Measurements from ENCODE around the gene ATP6V1G2. TPM values are rescaled to one million over a fixed set of nuclear protein-coding genes. Genes with fewer than 3 reads are reported as not detected.

Gene ATP6V1G2
- total and polyA plus RNA-seq, 7 donors: 2.8 to 9.1 (median 5.0) TPM; not detected in 2

DNA sequence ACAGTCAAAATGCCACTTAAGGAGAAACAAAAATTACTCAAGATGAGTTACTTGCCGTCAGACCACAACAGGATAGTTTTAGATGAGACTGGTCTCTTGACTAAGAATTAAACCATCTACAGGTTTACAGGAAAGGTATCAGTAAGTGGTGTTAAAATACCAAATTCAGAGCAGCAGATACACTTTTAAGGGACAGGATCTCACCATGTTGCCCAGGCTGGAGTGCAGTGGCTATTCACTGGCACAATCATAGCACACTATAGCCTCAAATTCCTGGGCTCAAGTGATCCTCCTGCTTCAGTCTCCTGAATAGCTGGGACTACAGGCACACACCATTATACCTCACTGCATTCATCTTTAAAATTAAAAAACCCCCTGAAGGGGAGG, 13.0 kb downstream of the ATP6V1G2 start:
- H3K9me3 ChIP-seq: no peaks in the 10 kb centered on the region
- WGBS, 2 donors: 85 to 88% methylated on average over 1 of the region's 1 CpG
- H3K27me3 ChIP-seq: no peaks in the 10 kb centered on the region
- no peak overlapping the region for H3K4me3 ChIP-seq
- intact Hi-C loops (cut with DNase I): no loop called here
- DNase-seq: no peak
- peaks cover 0 to 4% (median 2%) of the 10 kb centered on the region in 4 donors for H3K4me1 ChIP-seq
- H3K36me3 ChIP-seq: peaks cover 46 to 91% (median 81%) of the 10 kb centered on the region in 4 donors
- H3K27ac ChIP-seq: no peak overlapping the region
- TF ChIP-seq POLR2A (IDR thresholded peaks at IDR 0.05) (no peak), EP300 (IDR thresholded peaks at IDR 0.05) (no peak), POLR2AphosphoS5 (IDR thresholded peaks at IDR 0.05) (no peak)
- TF ChIP-seq, protein P1, sequence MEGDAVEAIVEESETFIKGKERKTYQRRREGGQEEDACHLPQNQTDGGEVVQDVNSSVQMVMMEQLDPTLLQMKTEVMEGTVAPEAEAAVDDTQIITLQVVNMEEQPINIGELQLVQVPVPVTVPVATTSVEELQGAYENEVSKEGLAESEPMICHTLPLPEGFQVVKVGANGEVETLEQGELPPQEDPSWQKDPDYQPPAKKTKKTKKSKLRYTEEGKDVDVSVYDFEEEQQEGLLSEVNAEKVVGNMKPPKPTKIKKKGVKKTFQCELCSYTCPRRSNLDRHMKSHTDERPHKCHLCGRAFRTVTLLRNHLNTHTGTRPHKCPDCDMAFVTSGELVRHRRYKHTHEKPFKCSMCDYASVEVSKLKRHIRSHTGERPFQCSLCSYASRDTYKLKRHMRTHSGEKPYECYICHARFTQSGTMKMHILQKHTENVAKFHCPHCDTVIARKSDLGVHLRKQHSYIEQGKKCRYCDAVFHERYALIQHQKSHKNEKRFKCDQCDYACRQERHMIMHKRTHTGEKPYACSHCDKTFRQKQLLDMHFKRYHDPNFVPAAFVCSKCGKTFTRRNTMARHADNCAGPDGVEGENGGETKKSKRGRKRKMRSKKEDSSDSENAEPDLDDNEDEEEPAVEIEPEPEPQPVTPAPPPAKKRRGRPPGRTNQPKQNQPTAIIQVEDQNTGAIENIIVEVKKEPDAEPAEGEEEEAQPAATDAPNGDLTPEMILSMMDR (IDR thresholded peaks at IDR 0.05): no peak

DNA sequence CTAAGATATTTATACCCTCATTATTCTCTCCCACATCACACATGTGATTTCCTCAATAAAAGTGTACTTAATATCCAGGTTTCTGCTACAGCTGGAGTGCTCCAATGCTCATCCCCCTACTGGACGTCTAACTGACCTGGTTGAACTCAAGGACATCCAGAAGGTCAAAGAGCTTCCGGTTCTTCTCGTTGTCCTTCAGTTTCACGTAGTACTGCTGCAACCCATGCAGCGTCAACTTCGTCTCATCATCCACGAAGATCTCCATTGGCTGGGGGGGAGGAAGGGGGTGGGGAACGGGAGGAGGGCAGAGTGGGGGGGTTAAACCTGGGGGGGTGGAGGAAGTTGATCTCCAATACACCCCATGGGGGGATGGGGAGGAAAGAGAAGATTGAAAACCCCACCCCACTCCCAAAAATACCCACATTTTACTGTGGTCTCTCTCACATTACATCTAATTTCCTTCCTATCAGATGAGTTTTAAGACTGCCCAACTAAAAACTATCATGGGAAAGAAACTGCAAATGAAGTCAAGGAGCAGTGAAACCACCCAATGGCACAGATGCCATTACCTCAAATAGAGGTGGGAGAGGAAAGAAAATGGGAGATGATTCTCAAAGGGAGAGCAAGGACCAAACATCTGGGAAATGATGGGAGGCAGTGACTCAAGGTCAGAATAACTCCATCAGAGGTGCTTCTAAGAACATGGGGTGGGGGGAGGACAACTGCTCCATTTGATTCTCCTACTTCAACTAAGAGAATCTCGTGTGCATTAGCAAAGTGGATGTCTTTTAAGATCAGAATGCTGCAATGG, 13.6 kb downstream of the ATP6V1G2 start:
- H3K4me1 ChIP-seq: no peaks in the 10 kb centered on the region
- peaks cover 46 to 85% (median 76%) of the 10 kb centered on the region in 4 donors for H3K36me3 ChIP-seq
- H3K4me3 ChIP-seq: no peak overlapping the region
- H3K27me3 ChIP-seq: no peaks in the 10 kb centered on the region
- H3K9me3 ChIP-seq: no peaks in the 10 kb centered on the region
- H3K27ac ChIP-seq: peak overlapping the region in 1 of 4 donors; percentile 6
- 57 to 79% methylated on average over 9 of the region's 9 CpGs for WGBS, 2 donors
- DNase-seq: no peak
- no peak for TF ChIP-seq POLR2AphosphoS5 (IDR thresholded peaks at IDR 0.05)
- TF ChIP-seq, protein P1 (IDR thresholded peaks at IDR 0.05): no peak
- TF ChIP-seq EP300 (IDR thresholded peaks at IDR 0.05): no peak
- no peak for TF ChIP-seq POLR2A (IDR thresholded peaks at IDR 0.05)
- intact Hi-C loops (cut with DNase I): no loop called here

DNA sequence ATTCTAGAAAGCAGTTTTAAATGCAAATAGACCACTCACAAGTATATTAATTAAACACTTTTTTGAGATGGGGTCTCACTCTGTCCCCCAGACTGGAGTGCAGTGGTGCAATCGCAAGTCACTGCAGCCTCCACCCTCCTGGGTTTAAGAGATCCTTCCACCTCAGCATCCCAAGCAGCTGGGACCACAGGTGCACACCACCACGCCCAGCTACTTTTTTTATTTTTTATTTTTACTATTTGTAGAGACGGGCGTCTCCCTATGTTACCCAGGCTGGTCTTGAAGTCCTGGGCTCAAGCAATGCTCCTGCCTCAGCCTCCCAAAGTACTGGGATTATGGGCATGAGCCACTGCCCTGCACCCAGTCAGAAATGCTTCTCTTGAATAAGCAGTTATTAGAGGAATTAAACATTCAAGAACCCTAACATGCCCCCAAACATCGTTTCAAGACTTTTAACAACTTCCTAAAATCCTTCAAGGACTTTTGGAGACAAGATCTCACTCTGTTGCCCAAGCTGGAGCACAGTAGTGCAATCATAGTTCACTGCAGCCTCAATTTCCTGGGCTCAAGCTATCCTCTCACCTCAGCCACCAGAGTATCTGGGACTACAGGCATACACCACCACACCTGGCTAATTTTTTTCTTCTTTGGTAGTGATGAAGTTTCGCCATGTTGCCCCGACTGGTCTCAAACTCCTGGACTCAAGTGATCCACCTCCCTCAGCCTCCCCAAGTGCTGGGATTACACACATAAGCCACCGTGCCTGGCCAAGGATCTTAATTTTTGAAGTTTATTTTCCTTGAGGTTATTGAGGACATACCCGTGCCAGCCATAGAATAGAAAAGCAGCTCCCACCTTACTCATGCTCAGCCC, 14.4 kb downstream of the ATP6V1G2 start:
- peaks cover 46 to 77% (median 69%) of the 10 kb centered on the region in 4 donors for H3K36me3 ChIP-seq
- intact Hi-C loops (cut with DNase I): no loop called here
- no peaks in the 10 kb centered on the region for H3K9me3 ChIP-seq
- H3K27me3 ChIP-seq: no peaks in the 10 kb centered on the region
- no peaks in the 10 kb centered on the region for H3K4me1 ChIP-seq
- no peak for DNase-seq
- H3K4me3 ChIP-seq: no peak overlapping the region
- WGBS, 2 donors: 54 to 75% methylated on average over 9 of the region's 9 CpGs
- peak overlapping the region in 1 of 4 donors; percentile 6 for H3K27ac ChIP-seq
- no peak for TF ChIP-seq POLR2AphosphoS5 (IDR thresholded peaks at IDR 0.05)
- no peak for TF ChIP-seq POLR2A (IDR thresholded peaks at IDR 0.05)
- TF ChIP-seq, protein P1 (IDR thresholded peaks at IDR 0.05): no peak
- no peak for TF ChIP-seq EP300 (IDR thresholded peaks at IDR 0.05)

DNA sequence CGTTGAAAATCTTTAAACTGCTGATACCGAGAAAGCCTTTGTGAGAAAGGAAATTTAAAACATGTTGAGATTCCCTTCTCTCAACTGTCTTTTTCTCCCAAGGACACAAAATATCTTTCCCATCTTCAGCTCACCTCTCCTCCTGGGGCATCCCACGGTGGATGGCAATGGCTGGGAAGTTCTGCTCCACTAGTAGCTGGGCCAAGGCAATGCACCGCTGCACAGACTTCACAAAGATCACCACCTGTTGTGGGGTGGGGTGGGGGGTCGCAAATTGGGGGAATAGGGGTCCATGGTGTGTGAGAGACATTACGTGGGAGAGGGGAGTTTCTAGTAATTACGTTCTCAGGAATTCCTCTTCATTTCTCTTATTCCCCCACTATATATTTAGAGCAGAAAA, 15.2 kb downstream of the ATP6V1G2 start:
- no peaks in the 10 kb centered on the region for H3K4me1 ChIP-seq
- H3K4me3 ChIP-seq: no peak overlapping the region
- no peaks in the 10 kb centered on the region for H3K9me3 ChIP-seq
- H3K27ac ChIP-seq: no peak overlapping the region
- no peak for TF ChIP-seq POLR2A (IDR thresholded peaks at IDR 0.05)
- TF ChIP-seq POLR2AphosphoS5 (IDR thresholded peaks at IDR 0.05): no peak
- TF ChIP-seq EP300 (IDR thresholded peaks at IDR 0.05): no peak
- TF ChIP-seq, protein P1 (IDR thresholded peaks at IDR 0.05): no peak
- WGBS, 2 donors: 88 to 92% methylated on average over 7 of the region's 7 CpGs
- intact Hi-C loops (cut with DNase I): no loop called here
- H3K27me3 ChIP-seq: no peaks in the 10 kb centered on the region
- DNase-seq: no peak
- peaks cover 40 to 68% (median 61%) of the 10 kb centered on the region in 4 donors for H3K36me3 ChIP-seq

Measured in sigmoid colon (tissue), 7 donors.